ENCODE results near the gene C22orf42. TPM values are rescaled to one million over a fixed set of nuclear protein-coding genes. Genes with fewer than 3 reads are reported as not detected.
"Not testable (repeated sequence)": the region's sequence is repeated elsewhere in the genome, so short reads cannot be mapped to it uniquely, and the experiment has no call there.

Gene C22orf42
- total and polyA plus RNA-seq, 5 experiments from 2014 or later: not detected

GRCh38 chr22:32202539-32203180 is 43.6 kb upstream of the C22orf42 start:
- Mint-ChIP-seq H3K4me3 (peak overlapping the region; percentile 40 to 88 (median 76)), H3K27ac (peak overlapping the region in 5 of 10 donors; percentile 15 to 80 (median 67)), H3K9me3 (peaks cover 0 to 4% (median 0%) of the 10 kb centered on the region in 9 donors), H3K4me1 (peaks cover 26 to 57% (median 38%) of the 10 kb centered on the region in 4 donors), H3K36me3 (no peaks in the 10 kb centered on the region), H3K27me3 (peaks cover 0 to 57% (median 32%) of the 10 kb centered on the region in 5 donors)
- POLR2A ChIA-PET: no interaction called here
- DNase-seq: peak in 2 of 10 donors; percentile 25 to 26
- ATAC-seq: no peak

DNA sequence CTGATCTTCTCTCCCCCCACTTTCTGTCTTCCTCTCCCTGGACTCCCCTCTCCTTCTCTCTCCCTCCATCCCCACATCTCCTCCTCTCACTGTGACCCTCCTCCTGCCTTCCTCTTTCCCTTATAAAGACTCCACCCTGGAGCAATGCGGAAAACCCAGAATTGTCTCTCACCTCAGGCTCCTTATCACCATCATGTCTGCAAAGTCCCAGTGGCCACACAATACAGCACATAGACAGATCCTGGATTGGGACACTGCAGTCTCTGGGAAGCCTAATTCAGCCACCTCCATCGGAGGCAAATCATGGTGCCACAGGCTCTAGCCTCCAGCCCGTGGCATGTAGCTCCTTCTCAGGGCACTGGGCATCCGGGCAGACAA is 43.0 kb upstream of the C22orf42 start:
- POLR2A ChIA-PET: no interaction called here
- peaks cover 0 to 52% (median 31%) of the 10 kb centered on the region in 5 donors for H3K27me3 Mint-ChIP-seq
- peak overlapping the region in 9 of 10 donors; percentile 30 to 88 (median 78) for H3K4me3 Mint-ChIP-seq
- H3K9me3 Mint-ChIP-seq: peaks cover 0 to 4% (median 0%) of the 10 kb centered on the region in 9 donors
- ATAC-seq (no peak), DNase-seq (no peak)
- H3K27ac Mint-ChIP-seq: peak overlapping the region in 4 of 10 donors; percentile 18 to 80 (median 48)
- H3K36me3 Mint-ChIP-seq: no peaks in the 10 kb centered on the region
- peaks cover 25 to 54% (median 37%) of the 10 kb centered on the region in 4 donors for H3K4me1 Mint-ChIP-seq

DNA sequence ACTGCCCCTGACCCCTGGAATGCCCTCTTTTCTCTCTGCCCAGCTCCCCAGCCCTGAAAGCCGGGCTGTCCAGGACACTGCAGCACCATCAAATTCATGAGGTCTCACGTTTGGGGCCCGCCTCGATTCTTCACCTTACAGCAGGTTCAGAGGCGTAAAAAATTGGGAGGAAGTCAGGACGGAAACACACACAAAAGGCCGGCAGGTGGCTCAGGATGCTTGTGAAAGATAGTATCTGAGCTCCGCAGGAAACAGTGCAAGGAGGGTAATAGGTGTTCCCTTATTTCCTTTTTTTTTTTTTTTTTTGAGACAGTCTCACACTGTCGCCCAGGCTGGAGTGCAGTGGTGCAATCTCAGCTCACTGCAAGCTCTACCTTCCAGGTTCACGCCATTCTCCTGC is 41.6 kb upstream of the C22orf42 start:
- H3K27ac Mint-ChIP-seq: peak overlapping the region in 3 of 10 donors; percentile 27 to 49 (median 41)
- POLR2A ChIA-PET: no interaction called here
- H3K27me3 Mint-ChIP-seq: peaks cover 0 to 38% (median 24%) of the 10 kb centered on the region in 5 donors
- H3K4me1 Mint-ChIP-seq: peaks cover 17 to 41% (median 31%) of the 10 kb centered on the region in 4 donors
- peak overlapping the region in 1 of 10 donors; percentile 18 for H3K4me3 Mint-ChIP-seq
- H3K36me3 Mint-ChIP-seq: no peaks in the 10 kb centered on the region
- peaks cover 0 to 4% (median 0%) of the 10 kb centered on the region in 9 donors for H3K9me3 Mint-ChIP-seq
- ATAC-seq: no peak
- peak in 1 of 10 donors; percentile 25 for DNase-seq

DNA sequence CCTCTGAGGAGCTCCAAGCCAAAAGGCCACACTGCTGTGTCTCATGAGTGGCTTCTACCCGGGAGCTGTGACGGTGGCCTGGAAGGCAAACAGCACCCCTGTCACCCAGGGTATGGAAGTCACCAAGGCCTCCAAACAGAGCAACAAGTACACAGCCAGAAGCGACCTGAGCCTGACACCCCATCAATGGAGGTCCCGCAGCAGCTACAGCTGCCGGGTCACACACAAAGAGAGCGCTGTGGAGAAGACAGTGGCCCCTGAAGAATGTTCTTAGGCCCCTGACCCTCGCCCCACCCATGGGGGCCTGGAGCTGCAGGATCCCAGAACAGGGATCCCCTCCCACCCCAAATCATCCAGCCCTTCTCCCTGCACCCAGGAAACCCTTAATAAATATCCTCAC is 40.9 kb upstream of the C22orf42 start:
- Mint-ChIP-seq H3K36me3 (no peaks in the 10 kb centered on the region), H3K4me1 (peaks cover 16 to 40% (median 30%) of the 10 kb centered on the region in 4 donors), H3K4me3 (no peak overlapping the region), H3K9me3 (peaks cover 0 to 4% (median 0%) of the 10 kb centered on the region in 9 donors), H3K27ac (peak overlapping the region in 2 of 10 donors; percentile 32 to 51), H3K27me3 (peaks cover 0 to 30% (median 22%) of the 10 kb centered on the region in 5 donors)
- DNase-seq (no peak), ATAC-seq (no peak)
- POLR2A ChIA-PET: no interaction called here

DNA sequence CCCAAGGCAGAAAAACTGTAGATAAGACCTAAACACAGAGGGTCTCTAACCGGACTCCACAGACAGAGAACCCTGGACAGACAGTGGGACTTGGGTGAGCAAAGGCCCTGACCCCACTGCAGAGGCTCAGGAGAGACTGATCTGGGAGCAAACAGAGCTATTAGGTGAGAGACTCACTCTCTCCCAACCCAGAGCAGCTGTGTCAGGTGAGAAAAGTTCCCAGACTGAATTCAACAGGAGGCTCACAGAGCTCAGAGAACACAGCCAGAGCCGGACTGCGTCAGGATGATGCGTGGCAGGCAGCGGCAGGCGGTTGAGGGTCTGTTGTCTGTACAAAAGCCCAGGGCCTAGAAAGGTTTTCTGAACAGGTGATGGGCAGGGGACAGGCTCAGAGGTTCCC is 40.2 kb upstream of the C22orf42 start:
- no peak for ATAC-seq
- Mint-ChIP-seq H3K27me3 (peaks cover 0 to 24% (median 16%) of the 10 kb centered on the region in 5 donors), H3K36me3 (no peaks in the 10 kb centered on the region), H3K4me1 (peaks cover 12 to 35% (median 27%) of the 10 kb centered on the region in 4 donors), H3K9me3 (peaks cover 0 to 3% (median 0%) of the 10 kb centered on the region in 9 donors), H3K27ac (peak overlapping the region in 2 of 10 donors; percentile 17 to 35), H3K4me3 (no peak overlapping the region)
- no peak for DNase-seq
- POLR2A ChIA-PET: no interaction called here

DNA sequence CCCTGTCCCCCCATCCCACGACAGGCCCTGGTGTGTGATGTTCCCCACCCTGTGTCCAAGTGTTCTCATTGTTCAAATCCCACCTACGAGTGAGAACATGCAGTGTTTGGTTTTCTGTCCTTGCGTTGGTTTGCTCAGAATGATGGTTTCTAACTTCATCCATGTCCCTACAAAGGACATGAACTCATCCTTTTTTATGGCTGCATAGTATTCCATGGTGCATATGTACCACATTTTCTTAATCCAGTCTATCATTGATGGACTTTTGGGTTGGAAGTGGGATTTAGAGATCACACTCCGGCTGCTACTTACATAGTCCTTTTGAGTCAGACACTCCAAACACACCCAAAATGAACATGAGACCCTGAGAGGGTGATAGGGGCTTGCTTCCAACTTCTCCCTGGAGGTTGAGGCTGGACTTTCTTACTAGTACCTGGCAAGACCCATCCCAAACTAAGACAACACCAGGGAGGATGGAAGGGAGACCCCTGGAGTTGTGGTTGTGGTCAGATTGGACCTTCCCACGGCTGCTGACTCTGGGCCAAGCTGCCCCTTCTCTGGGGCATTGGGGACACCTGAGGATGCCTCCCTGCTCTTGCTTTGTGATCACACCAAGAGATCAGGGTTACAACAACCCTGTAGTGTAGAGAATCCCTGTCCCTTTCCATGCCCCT is 38.6 kb upstream of the C22orf42 start:
- POLR2A ChIA-PET, ATAC-seq, H3K9me3 Mint-ChIP-seq, H3K27ac Mint-ChIP-seq, DNase-seq, H3K36me3 Mint-ChIP-seq, H3K4me3 Mint-ChIP-seq: not testable (repeated sequence)
- H3K27me3 Mint-ChIP-seq: peaks cover 0 to 11% (median 5%) of the 10 kb centered on the region in 5 donors
- H3K4me1 Mint-ChIP-seq: peaks cover 11 to 20% (median 19%) of the 10 kb centered on the region in 4 donors

DNA sequence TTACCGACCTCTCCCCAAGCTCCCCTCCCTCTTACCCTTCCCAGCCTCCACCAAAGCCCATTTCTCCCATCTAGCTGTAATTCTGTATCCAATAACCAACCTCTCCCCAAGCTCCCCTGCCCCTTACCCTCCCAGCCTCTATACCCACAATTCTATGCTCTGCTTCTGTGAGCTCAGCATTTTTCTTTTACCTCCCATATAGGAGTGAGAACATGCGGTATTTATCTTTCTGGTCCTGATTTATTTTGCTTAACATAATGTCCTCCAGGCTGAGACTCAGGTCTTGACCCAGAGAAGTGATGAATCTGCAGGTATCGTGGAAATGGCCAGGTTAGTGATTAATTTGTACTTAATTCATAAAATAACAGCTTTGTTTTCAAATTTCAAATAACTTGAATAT is 36.8 kb upstream of the C22orf42 start:
- H3K4me3 Mint-ChIP-seq, H3K9me3 Mint-ChIP-seq, POLR2A ChIA-PET, H3K36me3 Mint-ChIP-seq, ATAC-seq, H3K27ac Mint-ChIP-seq, DNase-seq: not testable (repeated sequence)
- Mint-ChIP-seq H3K27me3 (peaks cover 5 to 11% (median 7%) of the 10 kb centered on the region in 5 donors), H3K4me1 (peaks cover 6 to 11% (median 7%) of the 10 kb centered on the region in 4 donors)

GRCh38 chr22:32193346-32193745 is 34.2 kb upstream of the C22orf42 start:
- POLR2A ChIA-PET, H3K27ac Mint-ChIP-seq, H3K4me3 Mint-ChIP-seq, DNase-seq, H3K9me3 Mint-ChIP-seq, H3K4me1 Mint-ChIP-seq, H3K36me3 Mint-ChIP-seq, ATAC-seq: not testable (repeated sequence)
- H3K27me3 Mint-ChIP-seq: peaks cover 1 to 15% (median 5%) of the 10 kb centered on the region in 5 donors

- H3K4me1 Mint-ChIP-seq, POLR2A ChIA-PET, DNase-seq, H3K9me3 Mint-ChIP-seq, H3K36me3 Mint-ChIP-seq, H3K4me3 Mint-ChIP-seq, H3K27ac Mint-ChIP-seq, ATAC-seq: not testable (repeated sequence)
- H3K27me3 Mint-ChIP-seq: peaks cover 7 to 18% (median 10%) of the 10 kb centered on the region in 5 donors
Measured at GRCh38 chr22:32191021-32191420, 31.9 kb upstream of the C22orf42 start.

DNA sequence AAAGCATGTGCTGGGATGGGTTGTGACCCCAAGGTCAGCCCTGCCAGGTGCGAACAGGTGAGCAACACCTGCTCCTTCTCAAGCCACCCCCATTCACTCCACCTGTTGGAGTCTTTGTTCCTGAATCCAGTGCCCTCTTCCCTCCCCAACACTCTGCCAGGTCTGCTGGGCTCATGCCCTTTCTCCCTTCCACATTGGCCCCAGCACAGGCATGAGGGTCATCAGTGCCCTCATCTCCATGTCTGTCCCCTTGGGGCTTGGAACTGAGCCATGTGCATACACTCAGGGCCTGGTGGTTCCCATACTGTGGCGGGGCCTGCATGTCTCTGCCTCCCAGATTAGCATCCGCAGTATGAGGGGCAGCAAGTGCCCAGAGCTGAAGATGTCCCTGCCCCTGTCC is 26.7 kb upstream of the C22orf42 start:
- H3K36me3 Mint-ChIP-seq: no peaks in the 10 kb centered on the region
- DNase-seq (no peak), ATAC-seq (no peak)
- POLR2A ChIA-PET: no interaction called here
- H3K27me3 Mint-ChIP-seq: peaks cover 2 to 14% (median 8%) of the 10 kb centered on the region in 5 donors
- no peak overlapping the region for H3K4me3 Mint-ChIP-seq
- peaks cover 0 to 2% (median 0%) of the 10 kb centered on the region in 9 donors for H3K9me3 Mint-ChIP-seq
- H3K27ac Mint-ChIP-seq: no peak overlapping the region
- H3K4me1 Mint-ChIP-seq: no peaks in the 10 kb centered on the region

GRCh38 chr22:32183625-32184024 is 24.5 kb upstream of the C22orf42 start:
- ATAC-seq: no peak
- no peak overlapping the region for H3K4me3 Mint-ChIP-seq
- no peak for DNase-seq
- peaks cover 7 to 21% (median 10%) of the 10 kb centered on the region in 5 donors for H3K27me3 Mint-ChIP-seq
- no peaks in the 10 kb centered on the region for H3K4me1 Mint-ChIP-seq
- POLR2A ChIA-PET: interaction anchor here (0.6 kb wide), 1 partner anchor 95 kb away, joined by 3 read pairs; no protein-coding TSS in a partner anchor
- H3K36me3 Mint-ChIP-seq: no peaks in the 10 kb centered on the region
- H3K9me3 Mint-ChIP-seq: peaks cover 0 to 2% (median 0%) of the 10 kb centered on the region in 9 donors
- H3K27ac Mint-ChIP-seq: no peak overlapping the region

- ATAC-seq: no peak
- Mint-ChIP-seq H3K27ac (no peak overlapping the region), H3K27me3 (peaks cover 19 to 40% (median 20%) of the 10 kb centered on the region in 5 donors)
Measured at GRCh38 chr22:32181043-32181442, 21.9 kb upstream of the C22orf42 start.

DNA sequence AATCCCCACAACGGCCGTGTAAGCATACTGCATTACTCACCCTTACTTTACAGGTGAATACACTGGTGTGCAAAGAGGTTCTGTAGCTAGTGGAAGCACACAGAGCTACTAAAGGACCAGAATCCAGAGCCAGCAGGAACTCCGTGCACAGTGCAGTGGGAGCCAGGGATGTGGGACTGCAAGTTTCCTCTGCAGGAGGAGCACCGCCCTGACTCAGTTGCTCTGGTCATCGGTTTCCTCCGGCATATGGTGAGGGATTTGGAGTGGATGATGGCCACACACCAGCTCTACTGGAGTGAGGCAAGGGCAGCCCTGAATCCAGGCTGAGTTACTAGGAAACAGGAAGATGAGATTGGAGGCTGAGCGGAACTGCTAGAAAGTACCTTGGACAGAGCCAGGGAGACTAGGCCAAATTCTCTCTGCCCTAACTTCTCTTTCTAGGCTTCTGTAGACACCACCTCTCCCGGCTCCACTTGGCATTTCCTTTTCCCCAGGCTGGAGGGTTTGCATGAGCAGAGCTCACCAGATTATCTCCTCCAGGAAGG is 18.2 kb upstream of the C22orf42 start:
- no peak overlapping the region for H3K27ac Mint-ChIP-seq
- no peaks in the 10 kb centered on the region for H3K36me3 Mint-ChIP-seq
- DNase-seq (no peak), ATAC-seq (no peak)
- peaks cover 0 to 6% (median 0%) of the 10 kb centered on the region in 4 donors for H3K4me1 Mint-ChIP-seq
- no peaks in the 10 kb centered on the region for H3K9me3 Mint-ChIP-seq
- peaks cover 25 to 58% (median 32%) of the 10 kb centered on the region in 5 donors for H3K27me3 Mint-ChIP-seq
- POLR2A ChIA-PET: no interaction called here
- H3K4me3 Mint-ChIP-seq: no peak overlapping the region

More at GRCh38 chr22:32181043-32181442, 21.9 kb upstream of the C22orf42 start:
- DNase-seq: no peak
- Mint-ChIP-seq H3K4me1 (peaks cover 0 to 3% (median 0%) of the 10 kb centered on the region in 4 donors), H3K4me3 (no peak overlapping the region), H3K9me3 (peaks cover 0 to under 1% (median 0%) of the 10 kb centered on the region in 9 donors), H3K36me3 (no peaks in the 10 kb centered on the region)
- POLR2A ChIA-PET: no interaction called here
